VCaP (cell line): Measurements from ENCODE around the gene HNRNPAB.

Source experiments
- H3K27ac ChIP-seq: fragments of 450-650 bp; 2 replicates; pipeline ENCODE4 v1.5.1; 2017
- CTCF ChIP-seq: fragments of 450-650 bp; conservative IDR thresholded peaks from 2 replicates; pipeline ENCODE4 v1.5.1; 2017; ENCODE audit warnings: mild to moderate bottlenecking, moderate library complexity

Gene HNRNPAB

GRCh38 chr5:178174456-178174855 is 29.9 kb upstream of the HNRNPAB start:
- no peak overlapping the region for H3K27ac ChIP-seq
- no peak for TF ChIP-seq CTCF

- no peak for TF ChIP-seq CTCF
- H3K27ac ChIP-seq, result no peak overlapping the region
Observed at GRCh38 chr5:178176791-178177190, 27.5 kb upstream of the HNRNPAB start.

- no peak overlapping the region for H3K27ac ChIP-seq
- no peak for TF ChIP-seq CTCF
Observed at GRCh38 chr5:178177569-178177968, 26.8 kb upstream of the HNRNPAB start.

GRCh38 chr5:178180141-178180863 is 24.0 kb upstream of the HNRNPAB start:
- no peak overlapping the region for H3K27ac ChIP-seq
- TF ChIP-seq CTCF, result no peak

- TF ChIP-seq CTCF, result no peak
Observed at GRCh38 chr5:178182158-178182876, 22.0 kb upstream of the HNRNPAB start.

GRCh38 chr5:178186427-178186826 is 17.9 kb upstream of the HNRNPAB start:
- no peak for TF ChIP-seq CTCF
- no peak overlapping the region for H3K27ac ChIP-seq

More at GRCh38 chr5:178182158-178182876, 22.0 kb upstream of the HNRNPAB start:
- no peak overlapping the region for H3K27ac ChIP-seq

GRCh38 chr5:178187014-178187413 is 17.3 kb upstream of the HNRNPAB start, which contains the start of gene GMCL2:
Gene GMCL2 (minus strand): TSS chr5:178187371. CDS start chr5:178187299, 72 bp downstream.
- H3K27ac ChIP-seq, result no peak within 1 kb of the TSS
- TF ChIP-seq CTCF, result no peak
